Ascending aorta (tissue), 2 donors: ENCODE measurements around the gene SLC16A10. TPM values are rescaled to one million over a fixed set of nuclear protein-coding genes. Genes with fewer than 3 reads are reported as not detected.

ENCODE experiments used
- DNase-seq, 2 donors: peaks; one replicate each; pipeline ENCODE4 v3.0.0-alpha.2; 2019; ENCODE audit warnings: low spot score in 2 of 2
- H3K27ac ChIP-seq, 2 donors: fragments of 200-600 bp; sonication (generic); one replicate each; pipeline ENCODE4 v1.5.1; 2016 to 2017; ENCODE audit warnings: mild to moderate bottlenecking in 1 of 2
- H3K27me3 ChIP-seq: fragments of 200-600 bp; sonication (generic); one replicate; pipeline ENCODE4 v1.5.1; 2017
- H3K36me3 ChIP-seq, 2 donors: fragments of 200-600 bp; sonication (generic); one replicate each; pipeline ENCODE4 v1.5.1; 2016
- H3K4me1 ChIP-seq, 2 donors: fragments of 200-600 bp; sonication (generic); one replicate each; pipeline ENCODE4 v1.5.1; 2016 to 2017; ENCODE audit warnings: mild to moderate bottlenecking in 1 of 2
- H3K4me3 ChIP-seq, 2 donors: fragments of 200-600 bp; sonication (generic); one replicate each; pipeline ENCODE4 v1.5.1; 2016 to 2017; ENCODE audit warnings: mild to moderate bottlenecking in 1 of 2
- H3K9me3 ChIP-seq, 2 donors: fragments of 200-600 bp; sonication (generic); one replicate each; pipeline ENCODE4 v1.5.1; 2016
- CTCF ChIP-seq, 3 experiments: fragments of 200-600 bp in 2 of 3; fragments of 450-650 bp in 1 of 3; sonication (generic) in 2 of 3; IDR thresholded peaks; one replicate each; pipeline ENCODE4 v1.5.1; 2016 to 2019; ENCODE audit warnings: antibody characterized with exemption in 3 of 3, mild to moderate bottlenecking in 1 of 3, moderate library complexity in 1 of 3
- intact Hi-C: fragments of 100-400 bp; cut with DNase I; formaldehyde crosslinking; loops from one replicate; pipeline ENCODE4 v1.15.1; 2023
- total RNA-seq: library from RNA; depleted of rRNA; stranded (reverse); fragments of >200 nt; gene quantifications from one replicate; pipeline ENCODE4 v1.1.0, GENCODE V29; 2016

Gene SLC16A10
- total RNA-seq, 1 donor from 2014 or later, result 7.8 TPM

- intact Hi-C loops, result loop anchor here (10.0 kb wide), 1 partner anchor 400 kb away; the partner anchor contains the start of gene CDK19
- DNase-seq, result no peak
- Histone ChIP-seq H3K4me3 (no peak overlapping the region), H3K4me1 (peaks cover 0 to 29% of the 10 kb centered on the region in 2 donors), H3K27ac (peak overlapping the region; percentile 50 to 62), H3K27me3 (no peaks in the 10 kb centered on the region), H3K9me3 (no peaks in the 10 kb centered on the region), H3K36me3 (no peaks in the 10 kb centered on the region)
- TF ChIP-seq CTCF (IDR thresholded peaks at IDR 0.05), result no peak
Measured at GRCh38 chr6:111215131-111215530, 127.8 kb downstream of the SLC16A10 start.

- Histone ChIP-seq H3K27ac (no peak overlapping the region), H3K27me3 (no peaks in the 10 kb centered on the region), H3K4me3 (no peak overlapping the region), H3K4me1 (peaks cover 0 to 11% of the 10 kb centered on the region in 2 donors), H3K36me3 (no peaks in the 10 kb centered on the region), H3K9me3 (no peaks in the 10 kb centered on the region)
- TF ChIP-seq CTCF (IDR thresholded peaks at IDR 0.05), result no peak
- intact Hi-C loops, result loop anchor here (5.0 to 10.0 kb wide), 2 partner anchors 38 to 405 kb away; partner anchors contain the start of gene CDK19
- no peak for DNase-seq
Measured at GRCh38 chr6:111219785-111220184, 132.5 kb downstream of the SLC16A10 start.

- peaks cover 0 to 9% of the 10 kb centered on the region in 2 donors for H3K4me1 ChIP-seq
- H3K27ac ChIP-seq, result peak overlapping the region in 1 of 2 donors; percentile 8
- intact Hi-C loops, result loop anchor here (5.0 kb wide), 1 partner anchor 37 kb away; a partner anchor contains a TSS
- no peaks in the 10 kb centered on the region for H3K9me3 ChIP-seq
- no peak for DNase-seq
- no peak for TF ChIP-seq CTCF (IDR thresholded peaks at IDR 0.05)
- H3K36me3 ChIP-seq, result no peaks in the 10 kb centered on the region
- H3K4me3 ChIP-seq, result no peak overlapping the region
- H3K27me3 ChIP-seq, result no peaks in the 10 kb centered on the region
Measured at GRCh38 chr6:111220383-111221031, 133.2 kb downstream of the SLC16A10 start.

GRCh38 chr6:111221804-111222203 is 134.5 kb downstream of the SLC16A10 start:
- Histone ChIP-seq H3K9me3 (no peaks in the 10 kb centered on the region), H3K4me1 (peaks cover 0 to 6% of the 10 kb centered on the region in 2 donors), H3K4me3 (no peak overlapping the region), H3K27ac (peak overlapping the region; percentile 9 to 58), H3K27me3 (no peaks in the 10 kb centered on the region), H3K36me3 (no peaks in the 10 kb centered on the region)
- DNase-seq, result no peak
- intact Hi-C loops, result loop anchor here (5.0 kb wide), 1 partner anchor 35 kb away; a partner anchor contains a TSS
- TF ChIP-seq CTCF (IDR thresholded peaks at IDR 0.05), result no peak

- DNase-seq, result no peak
- no peak for TF ChIP-seq CTCF (IDR thresholded peaks at IDR 0.05)
- Histone ChIP-seq H3K4me3 (no peak overlapping the region), H3K36me3 (no peaks in the 10 kb centered on the region), H3K9me3 (no peaks in the 10 kb centered on the region), H3K27ac (peak overlapping the region; percentile 54 to 58), H3K4me1 (peaks cover 0 to 6% of the 10 kb centered on the region in 2 donors), H3K27me3 (no peaks in the 10 kb centered on the region)
- intact Hi-C loops, result loop anchor here (5.0 kb wide), 1 partner anchor 35 kb away; a partner anchor contains a TSS
Measured at GRCh38 chr6:111222341-111222740, 135.0 kb downstream of the SLC16A10 start.
